GF-D8 (cell line): ENCODE data around the gene GOLGA6L9.
"Not testable (repeated sequence)": the region's sequence is repeated elsewhere in the genome, so short reads cannot be mapped to it uniquely, and the experiment has no call there.

Experiments
- DNase-seq: peaks from one replicate; lab custom pipeline; 2025; lab: John Stamatoyannopoulos, UW

Gene GOLGA6L9

GRCh38 chr15:82469381-82469780 is 39.8 kb downstream of the GOLGA6L9 start:
- DNase-seq, result not testable (repeated sequence)

GRCh38 chr15:82472269-82472982 is 42.8 kb downstream of the GOLGA6L9 start:
- DNase-seq, result not testable (repeated sequence)

- not testable (repeated sequence) for DNase-seq
Observed at GRCh38 chr15:82474596-82475325, 45.1 kb downstream of the GOLGA6L9 start.

GRCh38 chr15:82475345-82475967 is 45.8 kb downstream of the GOLGA6L9 start:
- not testable (repeated sequence) for DNase-seq

DNA sequence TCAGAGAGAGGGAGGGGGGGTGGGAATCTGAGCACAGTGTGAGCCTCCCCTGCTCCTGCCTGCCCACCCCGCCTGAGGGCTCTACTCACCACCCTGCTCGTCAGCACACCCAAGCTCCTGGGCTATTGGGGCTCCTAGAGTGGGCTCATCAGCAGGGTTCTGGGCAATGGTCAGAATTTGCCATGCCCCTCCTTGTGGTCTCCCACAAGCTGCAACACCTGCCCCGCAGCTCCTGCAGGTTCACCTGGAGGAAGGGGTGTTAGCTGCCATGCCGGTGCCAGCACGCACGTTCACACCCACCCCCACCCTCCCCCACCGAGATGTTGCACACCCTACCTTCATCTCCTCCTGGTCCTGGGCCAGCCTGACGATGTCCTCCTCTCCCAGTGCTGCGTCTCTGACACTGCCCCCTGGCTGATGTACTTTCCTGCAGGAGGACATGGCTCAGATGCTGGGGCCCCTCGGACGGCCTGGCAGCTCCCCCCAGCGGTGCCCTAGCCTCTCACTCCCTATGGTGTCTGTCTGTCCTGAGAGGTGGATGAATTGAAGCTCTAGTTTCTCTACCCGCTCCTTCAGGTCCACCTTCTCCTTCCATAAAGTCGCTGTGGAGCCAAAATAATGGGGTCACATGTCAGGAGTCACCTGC is 47.2 kb downstream of the GOLGA6L9 start:
- DNase-seq, result not testable (repeated sequence)

DNA sequence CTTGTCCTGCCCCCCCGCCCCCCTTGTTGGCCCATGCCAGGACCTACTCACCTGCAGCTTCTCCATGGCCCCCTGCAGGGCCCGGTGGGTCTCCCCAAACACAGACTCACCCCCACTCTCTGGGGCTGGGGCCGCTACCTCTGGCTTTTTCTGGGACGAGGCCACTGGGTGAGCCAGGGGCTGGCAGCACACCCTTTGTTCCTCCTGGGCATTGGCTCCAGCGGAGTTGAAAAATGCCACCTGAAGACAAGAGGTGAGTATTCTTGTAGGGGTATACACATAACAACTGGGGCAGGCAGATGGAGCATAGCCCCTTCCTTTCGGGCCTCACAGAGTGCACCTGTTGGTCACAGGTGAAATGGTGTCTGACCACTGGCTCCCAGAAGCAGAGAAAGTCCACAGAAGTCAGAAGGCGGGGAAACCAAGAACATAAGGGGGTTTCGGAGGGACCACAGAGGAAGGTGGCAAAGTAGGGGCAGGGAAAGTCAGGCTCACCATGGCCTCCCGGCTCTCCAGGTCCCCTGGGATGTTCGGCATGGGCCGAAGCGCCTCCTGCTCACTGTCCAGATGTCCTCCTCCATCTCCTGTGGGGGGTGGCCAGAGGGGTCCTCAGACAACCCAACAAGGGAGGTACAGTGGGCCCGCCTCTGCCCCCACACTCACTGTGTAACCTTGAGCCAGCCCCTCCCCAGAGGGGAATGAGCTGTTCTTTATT is 47.9 kb downstream of the GOLGA6L9 start:
- DNase-seq, result not testable (repeated sequence)
